Lung (tissue), 12 donors: ENCODE results near the gene ZCCHC2. TPM values are rescaled to one million over a fixed set of nuclear protein-coding genes. Genes with fewer than 3 reads are reported as not detected.

Source experiments
- ATAC-seq: fragments of 200-7000 bp; cut with Tn5 transposase; one replicate; pipeline ENCODE4 v1.9.1; 2020; ENCODE audit warnings: moderate number of reproducible peaks; ENCODE audit not compliant: insufficient read depth, low FRiP score
- DNase-seq, 3 donors: peaks; one replicate each; pipeline ENCODE4 v3.0.0-alpha.2; 2013 to 2017
- H3K27ac ChIP-seq, 2 donors: one replicate each; pipeline ENCODE4 v1.5.1; 2013; ENCODE audit warnings: mild to moderate bottlenecking in 2 of 2, moderate library complexity in 2 of 2, control low read depth in 1 of 2, inconsistent platforms in 1 of 2, low read depth in 1 of 2, low read length in 1 of 2
- H3K27me3 ChIP-seq, 3 donors: one replicate each; pipeline ENCODE4 v1.5.1; 2013; ENCODE audit warnings: low read length in 2 of 3; ENCODE audit not compliant: control insufficient read depth in 3 of 3, insufficient read depth in 3 of 3
- H3K36me3 ChIP-seq, 4 donors: one replicate each; pipeline ENCODE4 v1.5.1; 2013; ENCODE audit warnings: low read length in 4 of 4, mild to moderate bottlenecking in 1 of 4, moderate library complexity in 1 of 4; ENCODE audit not compliant: control insufficient read depth in 4 of 4, insufficient read depth in 4 of 4
- H3K4me1 ChIP-seq, 5 donors: one replicate each; pipeline ENCODE4 v1.5.1; 2013; ENCODE audit warnings: low read length in 5 of 5, mild to moderate bottlenecking in 2 of 5, moderate library complexity in 1 of 5; ENCODE audit not compliant: control insufficient read depth in 5 of 5, insufficient read depth in 5 of 5
- H3K4me3 ChIP-seq: one replicate; pipeline ENCODE4 v1.5.1; 2013; ENCODE audit warnings: mild to moderate bottlenecking, control low read depth, moderate library complexity
- H3K9ac ChIP-seq, 2 donors: one replicate each; pipeline ENCODE4 v1.5.1; 2013; ENCODE audit warnings: low read length in 2 of 2, control low read depth in 1 of 2; ENCODE audit not compliant: insufficient read depth in 1 of 2
- H3K9me3 ChIP-seq, 4 donors: one replicate each; pipeline ENCODE4 v1.5.1; 2013; ENCODE audit warnings: low read length in 3 of 4, mild to moderate bottlenecking in 1 of 4, moderate library complexity in 1 of 4; ENCODE audit not compliant: control insufficient read depth in 4 of 4, insufficient read depth in 3 of 4
- CTCF ChIP-seq: IDR thresholded peaks from 2 replicates; pipeline ENCODE4 v1.5.1; 2012; ENCODE audit warnings: mild to moderate bottlenecking; ENCODE audit errors: control extremely low read depth, extremely low read depth
- WGBS, 2 donors: extraction: QIAGEN DNeasy Blood & Tissue Kit; methylation state at CpG; one replicate each; pipeline ENCODE4 v1.1.7; 2013; 5-methylcytosine and 5-hydroxymethylcytosine counted together
- polyA plus RNA-seq, 2 donors: library from polyadenylated mRNA; stranded (reverse); fragments of 200-250 nt; gene quantifications; one replicate each; pipeline ENCODE4 v1.2.1, GENCODE V29; 2013
- total RNA-seq, 2 donors: library from RNA; depleted of rRNA in 1 of 2; stranded (reverse); fragments of >200 nt in 1 of 2; gene quantifications; one replicate each; pipeline ENCODE4 v1.2.1, GENCODE V29; 2014 to 2021
- donor health status: control.
- donor health status: control.
- donor health status: Bipolar disorder and iron deficiency.
- donor health status: healthy.
- donor health status: DM: yes; HTN: yes; CAD: no.

ZCCHC2 gene
- total and polyA plus RNA-seq, 4 donors: 9.3 to 33.9 (median 18.6) TPM

GRCh38 chr18:62576845-62577512, 54.2 kb downstream of the ZCCHC2 start:
- H3K4me1 ChIP-seq: peaks cover 0 to 33% (median 19%) of the 10 kb centered on the region in 5 donors
- WGBS, 2 donors: 78% methylated on average over 9 of the region's 9 CpGs
- H3K27me3 ChIP-seq: no peaks in the 10 kb centered on the region
- H3K27ac ChIP-seq: no peak overlapping the region
- peaks cover 6 to 28% (median 17%) of the 10 kb centered on the region in 4 donors for H3K36me3 ChIP-seq
- TF ChIP-seq CTCF: no peak
- H3K4me3 ChIP-seq: no peak overlapping the region
- DNase-seq (peak in 2 of 3 donors; percentile 33 to 46), ATAC-seq (no peak)
- H3K9ac ChIP-seq: peak overlapping the region in 1 of 2 donors; percentile 23
- no peaks in the 10 kb centered on the region for H3K9me3 ChIP-seq

GRCh38 chr18:62577765-62578164, 54.9 kb downstream of the ZCCHC2 start:
- peaks cover 6 to 26% (median 16%) of the 10 kb centered on the region in 4 donors for H3K36me3 ChIP-seq

GRCh38 chr18:62578980-62579511, 56.2 kb downstream of the ZCCHC2 start:
- no peak for TF ChIP-seq CTCF
- Histone ChIP-seq H3K27ac (no peak overlapping the region), H3K9ac (peak overlapping the region in 1 of 2 donors; percentile 42), H3K4me3 (no peak overlapping the region), H3K4me1 (peaks cover 0 to 36% (median 19%) of the 10 kb centered on the region in 5 donors), H3K9me3 (no peaks in the 10 kb centered on the region), H3K36me3 (peaks cover 6 to 21% (median 15%) of the 10 kb centered on the region in 4 donors), H3K27me3 (no peaks in the 10 kb centered on the region)
- DNase-seq (peak; percentile 55 to 83 (median 63)), ATAC-seq (no peak)
- 72 to 88% methylated on average over 13 of the region's 13 CpGs for WGBS, 2 donors

More at GRCh38 chr18:62577765-62578164, 54.9 kb downstream of the ZCCHC2 start:
- no peak for TF ChIP-seq CTCF
- DNase-seq: peak in 2 of 3 donors; percentile 46 to 56
- ATAC-seq: no peak
- Histone ChIP-seq H3K9ac (no peak overlapping the region), H3K27me3 (no peaks in the 10 kb centered on the region), H3K9me3 (no peaks in the 10 kb centered on the region), H3K27ac (no peak overlapping the region), H3K4me3 (no peak overlapping the region), H3K4me1 (peaks cover 0 to 33% (median 19%) of the 10 kb centered on the region in 5 donors)
- 65 to 85% methylated on average over 2 of the region's 2 CpGs for whole genome bisulfite sequencing, 2 donors
